A673 (cell line): ENCODE results near the gene FUT4.

Experiments used
- EZH2 ChIP-seq: fragments of 200-600 bp; sonication (generic); IDR thresholded peaks from 2 replicates; pipeline ENCODE4 v1.6.1; 2017; ENCODE audit warnings: borderline replicate concordance, low read depth, mild to moderate bottlenecking, mixed read lengths, antibody characterized with exemption, low read length; ENCODE audit not compliant: poor library complexity, severe bottlenecking
- TF ChIP-seq, protein P1 (sequence below): fragments of 300-800, 200-600 bp; sonication (generic); conservative IDR thresholded peaks from 2 replicates; pipeline ENCODE4 v1.5.1; 2017; ENCODE audit warnings: low read depth, mild to moderate bottlenecking, antibody characterized with exemption, low read length, moderate library complexity, mixed read lengths

DNA sequence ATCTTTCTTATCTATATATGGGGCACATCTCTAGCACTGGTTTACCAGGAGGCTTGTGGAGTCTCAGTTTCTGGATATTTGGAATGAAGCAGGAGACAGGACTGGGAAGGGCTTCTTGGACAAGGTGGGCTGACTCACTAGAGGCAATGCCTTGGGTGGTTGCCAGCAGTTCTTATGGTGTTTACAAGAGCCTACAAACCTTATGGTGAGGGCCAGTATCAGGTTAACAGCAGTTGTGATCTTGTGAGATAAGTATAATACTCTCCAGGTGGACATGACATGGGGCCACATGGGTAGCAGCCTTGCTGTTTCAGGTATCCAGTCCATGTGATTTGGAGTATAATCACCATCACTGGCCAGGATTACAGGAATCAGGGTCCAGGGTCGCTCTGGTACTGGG is 10.2 kb downstream of the FUT4 start:
- TF ChIP-seq, protein P1, sequence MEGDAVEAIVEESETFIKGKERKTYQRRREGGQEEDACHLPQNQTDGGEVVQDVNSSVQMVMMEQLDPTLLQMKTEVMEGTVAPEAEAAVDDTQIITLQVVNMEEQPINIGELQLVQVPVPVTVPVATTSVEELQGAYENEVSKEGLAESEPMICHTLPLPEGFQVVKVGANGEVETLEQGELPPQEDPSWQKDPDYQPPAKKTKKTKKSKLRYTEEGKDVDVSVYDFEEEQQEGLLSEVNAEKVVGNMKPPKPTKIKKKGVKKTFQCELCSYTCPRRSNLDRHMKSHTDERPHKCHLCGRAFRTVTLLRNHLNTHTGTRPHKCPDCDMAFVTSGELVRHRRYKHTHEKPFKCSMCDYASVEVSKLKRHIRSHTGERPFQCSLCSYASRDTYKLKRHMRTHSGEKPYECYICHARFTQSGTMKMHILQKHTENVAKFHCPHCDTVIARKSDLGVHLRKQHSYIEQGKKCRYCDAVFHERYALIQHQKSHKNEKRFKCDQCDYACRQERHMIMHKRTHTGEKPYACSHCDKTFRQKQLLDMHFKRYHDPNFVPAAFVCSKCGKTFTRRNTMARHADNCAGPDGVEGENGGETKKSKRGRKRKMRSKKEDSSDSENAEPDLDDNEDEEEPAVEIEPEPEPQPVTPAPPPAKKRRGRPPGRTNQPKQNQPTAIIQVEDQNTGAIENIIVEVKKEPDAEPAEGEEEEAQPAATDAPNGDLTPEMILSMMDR: no peak
- TF ChIP-seq EZH2: no peak
